ENCODE measurements around the gene PCAT7. TPM values are rescaled to one million over a fixed set of nuclear protein-coding genes. Genes with fewer than 3 reads are reported as not detected.
"Not testable (repeated sequence)": the region's sequence is repeated elsewhere in the genome, so short reads cannot be mapped to it uniquely, and the experiment has no call there.

The PCAT7 gene
- polyA plus RNA-seq (2013, experiment 1 of 2): 4.7 TPM
- polyA plus RNA-seq (2013, experiment 2 of 2): 4.5 TPM

GRCh38 chr9:94554439-94555331 is at the start of gene PCAT7:
Gene PCAT7, plus strand, starts transcription at chr9:94555083.
- no peak within 1 kb of the TSS for H3K23ac ChIP-seq (ENCODE audit: low read length in 2 of 2)
- no peak within 1 kb of the TSS for H2BK120ac ChIP-seq (ENCODE audit: low read depth, low read length)
- WGBS: under 1% methylated on average over 33 of the region's 40 CpGs
- H3K36me3 ChIP-seq (ENCODE audit: control insufficient read depth in 1 of 2, insufficient read depth in 2 of 2, low read depth in 1 of 2, low read length in 2 of 2): peaks cover 0 to 4% of the 10 kb centered on the region in 2 experiments
- H3K4ac ChIP-seq (ENCODE audit: low read depth in 1 of 2, low read length in 2 of 2): peak within 1 kb of the TSS in 1 of 2 experiments; percentile 88
- H3K4me3 ChIP-seq (ENCODE audit: insufficient read depth in 1 of 2, low read depth in 1 of 2, low read length in 2 of 2): peak within 1 kb of the TSS in 1 of 2 experiments; percentile 38
- peaks cover 14% of the 10 kb centered on the region for H3K4me1 ChIP-seq (ENCODE audit: control insufficient read depth, insufficient read depth, low read depth, low read length)
- peak within 1 kb of the TSS; percentile 92 for H4K8ac ChIP-seq (ENCODE audit: low read length)
- H3K18ac ChIP-seq (ENCODE audit: low read depth in 1 of 2, low read length in 2 of 2): peak within 1 kb of the TSS; percentile 43 to 56
- H2AK5ac ChIP-seq (ENCODE audit: low read length, severe bottlenecking): no peak within 1 kb of the TSS
- H2AFZ ChIP-seq (ENCODE audit: low read depth, low read length): peak within 1 kb of the TSS; percentile 62
- no peak within 1 kb of the TSS for H2BK5ac ChIP-seq (ENCODE audit: low read depth, low read length, poor library complexity, severe bottlenecking)
- H3K14ac ChIP-seq (ENCODE audit: low read length in 2 of 2): peak within 1 kb of the TSS in 1 of 2 experiments; percentile 78
- H4K91ac ChIP-seq (ENCODE audit: low read length): no peak within 1 kb of the TSS
- H3K9ac ChIP-seq (ENCODE audit: low read length): no peak within 1 kb of the TSS
- H3K27me3 ChIP-seq (ENCODE audit: control insufficient read depth in 1 of 2, insufficient read depth in 1 of 2, low read length in 2 of 2): no peaks in the 10 kb centered on the region
- peak within 1 kb of the TSS; percentile 60 for H3K4me2 ChIP-seq (ENCODE audit: low read length, poor library complexity, severe bottlenecking)
- peak; percentile 98 for DNase-seq
- peak within 1 kb of the TSS; percentile 86 for H2BK15ac ChIP-seq (ENCODE audit: low read depth, poor library complexity, severe bottlenecking)
- H3K79me1 ChIP-seq (replicated peaks; ENCODE audit: low read length, poor library complexity, severe bottlenecking): peaks cover 2% of the 10 kb centered on the region
- H3K27ac ChIP-seq (ENCODE audit: low read length, poor library complexity, severe bottlenecking): peak within 1 kb of the TSS; percentile 64
- no peaks in the 10 kb centered on the region for H3K9me3 ChIP-seq (ENCODE audit: control insufficient read depth, low read length)
- H2BK12ac ChIP-seq (ENCODE audit: low read length in 2 of 2): no peak within 1 kb of the TSS

GRCh38 chr9:94506370-94506769 is 48.5 kb upstream of the PCAT7 start:
- not testable (repeated sequence) for H3K4me3 ChIP-seq (ENCODE audit: insufficient read depth in 1 of 2, low read depth in 1 of 2, low read length in 2 of 2)

GRCh38 chr9:94507531-94508258 is 47.2 kb upstream of the PCAT7 start:
- Histone ChIP-seq H3K18ac (ENCODE audit: low read depth in 1 of 2, low read length in 2 of 2) (no peak overlapping the region), H3K79me1 (replicated peaks; ENCODE audit: low read length, poor library complexity, severe bottlenecking) (no peaks in the 10 kb centered on the region), H4K91ac (ENCODE audit: low read length) (no peak overlapping the region), H3K9me3 (ENCODE audit: control insufficient read depth, low read length) (no peaks in the 10 kb centered on the region), H2BK5ac (ENCODE audit: low read depth, low read length, poor library complexity, severe bottlenecking) (no peak overlapping the region), H3K9ac (ENCODE audit: low read length) (no peak overlapping the region), H2BK12ac (ENCODE audit: low read length in 2 of 2) (no peak overlapping the region), H3K4me1 (ENCODE audit: control insufficient read depth, insufficient read depth, low read depth, low read length) (no peaks in the 10 kb centered on the region), H3K23ac (ENCODE audit: low read length in 2 of 2) (no peak overlapping the region), H2AFZ (ENCODE audit: low read depth, low read length) (no peak overlapping the region), H2AK5ac (ENCODE audit: low read length, severe bottlenecking) (no peak overlapping the region), H3K27me3 (ENCODE audit: control insufficient read depth in 1 of 2, insufficient read depth in 1 of 2, low read length in 2 of 2) (no peaks in the 10 kb centered on the region), H3K4ac (ENCODE audit: low read depth in 1 of 2, low read length in 2 of 2) (no peak overlapping the region), H3K36me3 (ENCODE audit: control insufficient read depth in 1 of 2, insufficient read depth in 2 of 2, low read depth in 1 of 2, low read length in 2 of 2) (no peaks in the 10 kb centered on the region), H2BK120ac (ENCODE audit: low read depth, low read length) (no peak overlapping the region), H4K8ac (ENCODE audit: low read length) (no peak overlapping the region), H3K27ac (ENCODE audit: low read length, poor library complexity, severe bottlenecking) (no peak overlapping the region), H3K4me3 (ENCODE audit: insufficient read depth in 1 of 2, low read depth in 1 of 2, low read length in 2 of 2) (no peak overlapping the region), H3K14ac (ENCODE audit: low read length in 2 of 2) (no peak overlapping the region), H3K4me2 (ENCODE audit: low read length, poor library complexity, severe bottlenecking) (no peak overlapping the region), H2BK15ac (ENCODE audit: low read depth, poor library complexity, severe bottlenecking) (no peak overlapping the region)
- WGBS: 95% methylated on average over 7 of the region's 7 CpGs
- DNase-seq: no peak

More at GRCh38 chr9:94506370-94506769, 48.5 kb upstream of the PCAT7 start:
- H3K18ac ChIP-seq (ENCODE audit: low read depth in 1 of 2, low read length in 2 of 2); H4K8ac ChIP-seq (ENCODE audit: low read length); H2BK5ac ChIP-seq (ENCODE audit: low read depth, low read length, poor library complexity, severe bottlenecking); H4K91ac ChIP-seq (ENCODE audit: low read length); H3K36me3 ChIP-seq (ENCODE audit: control insufficient read depth in 1 of 2, insufficient read depth in 2 of 2, low read depth in 1 of 2, low read length in 2 of 2); H3K79me1 ChIP-seq (replicated peaks; ENCODE audit: low read length, poor library complexity, severe bottlenecking); DNase-seq; H3K4ac ChIP-seq (ENCODE audit: low read depth in 1 of 2, low read length in 2 of 2); H3K23ac ChIP-seq (ENCODE audit: low read length in 2 of 2); H2BK15ac ChIP-seq (ENCODE audit: low read depth, poor library complexity, severe bottlenecking); H2AFZ ChIP-seq (ENCODE audit: low read depth, low read length); H2AK5ac ChIP-seq (ENCODE audit: low read length, severe bottlenecking); H3K9ac ChIP-seq (ENCODE audit: low read length); H3K14ac ChIP-seq (ENCODE audit: low read length in 2 of 2); H2BK12ac ChIP-seq (ENCODE audit: low read length in 2 of 2); H3K4me1 ChIP-seq (ENCODE audit: control insufficient read depth, insufficient read depth, low read depth, low read length); H3K27me3 ChIP-seq (ENCODE audit: control insufficient read depth in 1 of 2, insufficient read depth in 1 of 2, low read length in 2 of 2); H3K4me2 ChIP-seq (ENCODE audit: low read length, poor library complexity, severe bottlenecking); H3K27ac ChIP-seq (ENCODE audit: low read length, poor library complexity, severe bottlenecking); H2BK120ac ChIP-seq (ENCODE audit: low read depth, low read length); H3K9me3 ChIP-seq (ENCODE audit: control insufficient read depth, low read length): not testable (repeated sequence)
- 100% methylated on average over 2 of the region's 4 CpGs for WGBS

Measured in mesenchymal stem cell (in vitro differentiated cells and primary cell).